HepG2 (cell line): ENCODE measurements around the gene URB1. TPM values are rescaled to one million over a fixed set of nuclear protein-coding genes. Genes with fewer than 3 reads are reported as not detected.

Experiments
- ATAC-seq: fragments of 200-7000 bp; cut with Tn5 transposase; 3 replicates; pipeline ENCODE4 v1.9.1; 2020; ENCODE audit warnings: mild to moderate bottlenecking, moderate library complexity
- BruUV-seq: library from RNA; stranded (reverse); fragments of 400-500 nt; replicated peaks from 2 replicates; lab custom pipeline; 2021; lab: Mats Ljungman, UMichigan
- CTCF ChIA-PET: fragments of 300-600 bp; formaldehyde crosslinking; extraction: SDS; loops from one replicate; lab custom pipeline; 2021; ENCODE audit warnings: low total read pairs, inconsistent platforms, low intra/inter-chr PET ratio; lab: Yijun Ruan, JAX
- POLR2A ChIA-PET: fragments of 350-600 bp; sonication (Branson Sonifier 250); formaldehyde crosslinking; loops from one replicate; lab custom pipeline; 2020; ENCODE audit warnings: antibody characterized with exemption, inconsistent platforms; lab: Yijun Ruan, JAX
- DNase-seq: peaks from one replicate; pipeline ENCODE4 v3.0.0-alpha.2; 2015; ENCODE audit warnings: low spot score
- FAIRE-seq: peaks from 3 replicates; lab custom pipeline; 2011; peaks lifted over from hg19 to GRCh38; lab: Jason Lieb, UNC
- H2AFZ ChIP-seq: one replicate; pipeline ENCODE4 v1.6.1; 2011; ENCODE audit warnings: low read length, inconsistent platforms
- H3K27ac ChIP-seq: fragments of 300-600 bp; 3 replicates; pipeline ENCODE4 v1.8.0; 2011; ENCODE audit warnings: mixed run types, mild to moderate bottlenecking, mixed read lengths, low read length, inconsistent platforms; ENCODE audit not compliant: insufficient read depth; ENCODE audit errors: extremely low read length
- H3K27me3 ChIP-seq, 2 experiments: fragments of 200-600 bp in 1 of 2; 2 replicates in 1 of 2; 3 replicates in 1 of 2; pipeline versions ENCODE4 v1.6.0 to v1.8.0; 2011; ENCODE audit warnings: low read length in 2 of 2, mild to moderate bottlenecking in 2 of 2, moderate library complexity in 2 of 2, inconsistent platforms in 1 of 2; ENCODE audit not compliant: insufficient read depth in 2 of 2, control insufficient read depth in 1 of 2
- H3K36me3 ChIP-seq, 2 experiments: fragments of 200-600 bp in 1 of 2; replicated peaks in 1 of 2; 2 replicates in 1 of 2; 3 replicates in 1 of 2; pipeline versions ENCODE4 v1.5.1 to v1.8.0; 2011; ENCODE audit warnings: low read length in 2 of 2, inconsistent platforms in 1 of 2; ENCODE audit not compliant: insufficient read depth in 2 of 2, control insufficient read depth in 1 of 2
- H3K4me1 ChIP-seq: 2 replicates; pipeline ENCODE4 v1.5.1; 2012; ENCODE audit warnings: low read length, inconsistent platforms; ENCODE audit not compliant: insufficient read depth
- H3K4me2 ChIP-seq: 2 replicates; pipeline ENCODE4 v1.6.0; 2011; ENCODE audit warnings: low read depth, low read length, inconsistent platforms
- H3K4me3 ChIP-seq, 3 experiments: fragments of 200-600 bp in 1 of 3; sonication (generic), shearing (Covaris generic) in 1 of 3; replicated peaks in 1 of 3; 2 replicates each; pipeline ENCODE4 v1.5.1; 2011 to 2016; ENCODE audit warnings: low read length in 3 of 3, inconsistent platforms in 2 of 3, low read depth in 2 of 3, mild to moderate bottlenecking in 2 of 3, control low read depth in 1 of 3, mixed read lengths in 1 of 3; ENCODE audit not compliant: insufficient read depth in 1 of 3
- H3K79me2 ChIP-seq: one replicate; pipeline ENCODE4 v1.6.1; 2011; ENCODE audit warnings: low read length, inconsistent platforms; ENCODE audit not compliant: insufficient read depth
- H3K9ac ChIP-seq: 2 replicates; pipeline ENCODE4 v1.6.0; 2011; ENCODE audit warnings: mild to moderate bottlenecking, low read depth, low read length, inconsistent platforms; ENCODE audit not compliant: insufficient read depth
- H3K9me3 ChIP-seq: 2 replicates; pipeline ENCODE4 v1.5.1; 2012; ENCODE audit warnings: mild to moderate bottlenecking, low read length
- H4K20me1 ChIP-seq: 2 replicates; pipeline ENCODE4 v1.6.0; 2011; ENCODE audit warnings: inconsistent platforms, mild to moderate bottlenecking, low read length, moderate library complexity; ENCODE audit not compliant: insufficient read depth
- FIP1L1 ChIP-seq: fragments of 200-400 bp; formaldehyde crosslinking; IDR thresholded peaks from 2 replicates; pipeline ENCODE4 v1.6.1; 2018; ENCODE audit warnings: low read depth, mild to moderate bottlenecking, low read length, moderate library complexity, borderline replicate concordance; ENCODE audit not compliant: insufficient read depth
- GATA4 ChIP-seq: sonication (generic); IDR thresholded peaks from 2 replicates; pipeline ENCODE4 v1.6.1; 2016; ENCODE audit warnings: antibody characterized with exemption, low read depth, borderline replicate concordance
- GTF3A ChIP-seq: sonication (generic); formaldehyde crosslinking; conservative IDR thresholded peaks from 2 replicates; pipeline ENCODE4 v1.4.0; 2020; ENCODE audit warnings: mild to moderate bottlenecking, missing genetic modification reagents
- HHEX ChIP-seq: IDR thresholded peaks from 2 replicates; pipeline ENCODE4 v1.6.1; 2016; ENCODE audit warnings: control low read depth
- RARG ChIP-seq: sonication (generic); formaldehyde crosslinking; IDR thresholded peaks from 2 replicates; pipeline ENCODE4 v1.4.0; 2020; ENCODE audit warnings: low read depth, mild to moderate bottlenecking, missing genetic modification reagents
- ZNF232 ChIP-seq: sonication (generic); formaldehyde crosslinking; IDR thresholded peaks from 2 replicates; pipeline ENCODE4 v1.4.0; 2020; ENCODE audit warnings: missing genetic modification reagents, borderline replicate concordance
- ZNF317 ChIP-seq: sonication (generic); formaldehyde crosslinking; IDR thresholded peaks from 2 replicates; pipeline ENCODE4 v1.5.0; 2020; ENCODE audit warnings: mild to moderate bottlenecking, missing genetic modification reagents
- ZNF569 ChIP-seq: sonication (generic); formaldehyde crosslinking; IDR thresholded peaks from 2 replicates; pipeline ENCODE4 v1.5.0; 2020; ENCODE audit warnings: mild to moderate bottlenecking, missing genetic modification reagents, moderate library complexity, borderline replicate concordance
- ZNF652 ChIP-seq: IDR thresholded peaks from 2 replicates; pipeline ENCODE4 v1.6.1; 2016; ENCODE audit warnings: low read depth, borderline replicate concordance
- WGBS: methylation state at CpG from one replicate; pipeline ENCODE4 v1.1.6; 2017; ENCODE audit warnings: low lambda C conversion rate; 5-methylcytosine and 5-hydroxymethylcytosine counted together
- in situ Hi-C: cut with HindIII; loops from 2 replicates; pipeline ENCODE4 v1.10.0; 2017; ENCODE audit warnings: low pct_unique_long_range_greater_than_20kb; ENCODE audit not compliant: extremely low pct_ligation_motif_present
- intact Hi-C: fragments of 100-400 bp; cut with micrococcal nuclease; formaldehyde crosslinking; loops from one replicate; pipeline ENCODE4 v1.10.0; 2022; ENCODE audit not compliant: unreplicated experiment
- polyA plus RNA-seq, 8 experiments: library from polyadenylated mRNA; depleted of rRNA in 3 of 8; stranded (reverse) in 7 of 8; unstranded in 1 of 8; fragments of >200 nt; fragmentation: Illumina TruSeq in 4 of 8; extraction: Trizol in 4 of 8; gene quantifications; 2 replicates each; pipeline versions ENCODE4 v1.2.1 to v1.2.3, GENCODE V29; 2011 to 2016; ENCODE audit warnings: low read depth in 4 of 8, missing spikeins in 1 of 8, mixed read lengths in 1 of 8; ENCODE audit not compliant: insufficient read depth in 1 of 8
- total RNA-seq, 5 experiments: library from RNA; depleted of rRNA; stranded (reverse); fragments of >200 nt; fragmentation: Illumina TruSeq; extraction: Trizol; gene quantifications; 2 replicates each; pipeline ENCODE4 v1.2.3, GENCODE V29; 2016; ENCODE audit warnings: low read depth in 1 of 5
- TF ChIP-seq, protein P1 (sequence below): sonication (generic); formaldehyde crosslinking; IDR thresholded peaks from 2 replicates; pipeline ENCODE4 v1.5.1; 2020; ENCODE audit warnings: missing genetic modification reagents, mild to moderate bottlenecking, borderline replicate concordance

Gene URB1
- total and polyA plus RNA-seq, 2 of the 13 experiments (the other 11 are each of a cell fraction or from before 2014, with no cell fraction given), result 4.5 to 16.7 TPM

DNA sequence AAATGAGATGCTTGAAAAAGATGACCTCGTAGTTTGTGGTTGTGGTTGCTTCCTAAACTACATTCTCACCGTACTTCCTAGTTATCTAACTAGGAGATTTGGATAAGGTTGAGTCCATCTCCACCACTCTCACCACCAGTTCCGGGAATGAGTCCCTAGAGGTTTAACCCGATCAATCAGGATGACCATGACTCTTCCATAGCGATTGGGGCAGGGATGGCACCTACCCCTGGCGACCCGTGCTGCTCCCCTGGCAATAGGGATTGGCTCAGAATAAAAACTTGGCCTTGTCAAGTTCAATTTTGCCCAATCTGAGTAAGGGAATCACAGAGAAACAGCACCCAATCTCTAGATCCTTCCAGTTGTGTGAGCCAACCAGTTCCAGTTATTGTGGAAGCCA is 111.3 kb downstream of the URB1 start:
- ChIA-PET CTCF (no interaction called here), POLR2A (no interaction called here)
- BruUV-seq, result no TSS peak

More for the DNA sequence above, 111.3 kb downstream of the URB1 start:
- no peak for DNase-seq
- no peaks in the 10 kb centered on the region for H3K36me3 ChIP-seq
- H3K4me3 ChIP-seq, result no peak overlapping the region
- 92% methylated on average over 7 of the region's 7 CpGs for WGBS
- TF ChIP-seq RARG (CRISPR knock-in tag), result no peak
- TF ChIP-seq FIP1L1, result no peak
- no peak for TF ChIP-seq HHEX (CRISPR knock-in tag)
- no peak for TF ChIP-seq ZNF652 (CRISPR knock-in tag)
- TF ChIP-seq ZNF317 (CRISPR knock-in tag), result no peak
- TF ChIP-seq, protein P1, sequence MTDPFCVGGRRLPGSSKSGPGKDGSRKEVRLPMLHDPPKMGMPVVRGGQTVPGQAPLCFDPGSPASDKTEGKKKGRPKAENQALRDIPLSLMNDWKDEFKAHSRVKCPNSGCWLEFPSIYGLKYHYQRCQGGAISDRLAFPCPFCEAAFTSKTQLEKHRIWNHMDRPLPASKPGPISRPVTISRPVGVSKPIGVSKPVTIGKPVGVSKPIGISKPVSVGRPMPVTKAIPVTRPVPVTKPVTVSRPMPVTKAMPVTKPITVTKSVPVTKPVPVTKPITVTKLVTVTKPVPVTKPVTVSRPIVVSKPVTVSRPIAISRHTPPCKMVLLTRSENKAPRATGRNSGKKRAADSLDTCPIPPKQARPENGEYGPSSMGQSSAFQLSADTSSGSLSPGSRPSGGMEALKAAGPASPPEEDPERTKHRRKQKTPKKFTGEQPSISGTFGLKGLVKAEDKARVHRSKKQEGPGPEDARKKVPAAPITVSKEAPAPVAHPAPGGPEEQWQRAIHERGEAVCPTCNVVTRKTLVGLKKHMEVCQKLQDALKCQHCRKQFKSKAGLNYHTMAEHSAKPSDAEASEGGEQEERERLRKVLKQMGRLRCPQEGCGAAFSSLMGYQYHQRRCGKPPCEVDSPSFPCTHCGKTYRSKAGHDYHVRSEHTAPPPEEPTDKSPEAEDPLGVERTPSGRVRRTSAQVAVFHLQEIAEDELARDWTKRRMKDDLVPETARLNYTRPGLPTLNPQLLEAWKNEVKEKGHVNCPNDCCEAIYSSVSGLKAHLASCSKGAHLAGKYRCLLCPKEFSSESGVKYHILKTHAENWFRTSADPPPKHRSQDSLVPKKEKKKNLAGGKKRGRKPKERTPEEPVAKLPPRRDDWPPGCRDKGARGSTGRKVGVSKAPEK, result no peak
- TF ChIP-seq GATA4, result no peak
- TF ChIP-seq ZNF569 (CRISPR knock-in tag), result no peak
- TF ChIP-seq ZNF232, result no peak
- no peak for TF ChIP-seq GTF3A (CRISPR knock-in tag)
- H3K4me2 ChIP-seq, result no peak overlapping the region
- no peak overlapping the region for H2AFZ ChIP-seq
- H3K9ac ChIP-seq, result no peak overlapping the region
- H3K9me3 ChIP-seq, result no peaks in the 10 kb centered on the region
- no peaks in the 10 kb centered on the region for H4K20me1 ChIP-seq
- no peak overlapping the region for H3K27ac ChIP-seq
- FAIRE-seq, result no peak
- H3K4me1 ChIP-seq, result peaks cover 25% of the 10 kb centered on the region
- no peaks in the 10 kb centered on the region for H3K27me3 ChIP-seq
- in situ Hi-C loops, result no loop called here
- intact Hi-C loops, result no loop called here
- no peak for ATAC-seq
- peaks cover 21% of the 10 kb centered on the region for H3K79me2 ChIP-seq
